HG03571 (cell line): ENCODE results near the gene C1orf167.

Source experiments
- ATAC-seq: cut with Tn5 transposase; IDR thresholded peaks from one replicate; pipeline ENCODE4 v1.9.1; 2021; ENCODE audit not compliant: unreplicated experiment

The C1orf167 gene

GRCh38 chr1:11736746-11737639 is 25.0 kb upstream of the C1orf167 start:
- no peak for ATAC-seq

- no peak for ATAC-seq
Measured at GRCh38 chr1:11738096-11738495, 23.9 kb upstream of the C1orf167 start.

GRCh38 chr1:11738783-11739182 is 23.2 kb upstream of the C1orf167 start:
- no peak for ATAC-seq

GRCh38 chr1:11740258-11741192 is 21.5 kb upstream of the C1orf167 start:
- no peak for ATAC-seq

GRCh38 chr1:11741482-11741881 is 20.5 kb upstream of the C1orf167 start:
- ATAC-seq, result no peak

- ATAC-seq, result no peak
Measured at GRCh38 chr1:11741919-11742558, 20.0 kb upstream of the C1orf167 start.

- ATAC-seq, result no peak
Measured at GRCh38 chr1:11744287-11744686, 17.7 kb upstream of the C1orf167 start.

- ATAC-seq, result no peak
Measured at GRCh38 chr1:11746092-11746491, 15.9 kb upstream of the C1orf167 start.

GRCh38 chr1:11746795-11747487 is 15.1 kb upstream of the C1orf167 start:
- ATAC-seq, result no peak

- ATAC-seq, result no peak
Measured at GRCh38 chr1:11748294-11749202, 13.4 kb upstream of the C1orf167 start.

GRCh38 chr1:11749203-11749689 is 12.7 kb upstream of the C1orf167 start:
- ATAC-seq, result no peak

GRCh38 chr1:11749996-11750395 is 12.0 kb upstream of the C1orf167 start:
- ATAC-seq, result no peak

- ATAC-seq, result no peak
Measured at GRCh38 chr1:11751087-11751486, 10.9 kb upstream of the C1orf167 start.

- ATAC-seq, result no peak
Measured at GRCh38 chr1:11752359-11753088, 9.5 kb upstream of the C1orf167 start.

GRCh38 chr1:11753555-11754208 is 8.3 kb upstream of the C1orf167 start:
- no peak for ATAC-seq

- no peak for ATAC-seq
Measured at GRCh38 chr1:11757047-11757446, 4.9 kb upstream of the C1orf167 start.

GRCh38 chr1:11759791-11760190 is 2.2 kb upstream of the C1orf167 start:
- no peak for ATAC-seq

GRCh38 chr1:11761285-11761684 is 708 bp upstream of the C1orf167 start:
- ATAC-seq, result no peak
